CD4-positive, alpha-beta T cell treated with Interleukin-2 at 100 ng/mL for 4 hours (primary cell): ENCODE measurements around the gene CDC5L.

ENCODE experiments used
- DNase-seq: peaks from one replicate; pipeline ENCODE4 v3.0.0-alpha.2; 2020; ENCODE audit warnings: low spot score

Gene CDC5L

DNA sequence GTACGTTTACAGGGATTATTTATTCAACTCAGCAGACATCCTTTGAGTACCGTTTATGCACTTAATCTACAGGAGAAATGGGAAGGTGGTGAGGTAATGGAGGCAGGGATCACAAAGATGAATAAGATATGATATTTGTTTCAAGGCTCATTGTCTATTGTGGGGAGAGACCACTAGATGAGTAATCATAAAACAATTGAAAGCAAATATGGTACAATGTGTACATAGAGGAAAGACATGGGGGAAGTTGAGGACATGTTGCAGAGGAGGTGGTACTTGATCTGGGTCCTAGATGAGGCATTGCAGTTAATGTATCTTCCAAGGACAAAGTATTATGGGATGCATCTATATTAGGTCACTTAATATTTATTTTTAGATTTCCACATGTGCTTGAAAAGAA lies 13.7 kb upstream of the CDC5L start:
- no peak for DNase-seq

DNA sequence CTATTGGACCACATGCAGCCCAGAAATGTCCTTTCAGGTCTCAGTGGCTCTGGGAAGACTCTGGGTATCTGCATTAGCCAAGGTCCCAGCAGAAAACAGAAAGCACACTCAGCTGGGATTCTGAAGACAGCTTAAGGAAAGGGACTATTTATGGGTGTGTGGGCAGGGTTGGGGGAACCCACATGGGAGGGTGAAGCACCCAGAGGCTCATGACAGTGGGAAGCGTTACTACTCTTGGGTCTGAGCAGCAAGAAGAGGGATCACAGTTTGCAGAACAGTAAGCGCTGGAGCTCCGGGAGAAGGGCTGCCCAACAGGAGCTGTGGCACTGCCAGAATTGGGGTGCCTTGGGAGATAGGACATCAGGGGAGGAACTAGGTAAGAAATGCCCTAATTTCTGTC lies 12.4 kb upstream of the CDC5L start:
- DNase-seq: no peak

DNA sequence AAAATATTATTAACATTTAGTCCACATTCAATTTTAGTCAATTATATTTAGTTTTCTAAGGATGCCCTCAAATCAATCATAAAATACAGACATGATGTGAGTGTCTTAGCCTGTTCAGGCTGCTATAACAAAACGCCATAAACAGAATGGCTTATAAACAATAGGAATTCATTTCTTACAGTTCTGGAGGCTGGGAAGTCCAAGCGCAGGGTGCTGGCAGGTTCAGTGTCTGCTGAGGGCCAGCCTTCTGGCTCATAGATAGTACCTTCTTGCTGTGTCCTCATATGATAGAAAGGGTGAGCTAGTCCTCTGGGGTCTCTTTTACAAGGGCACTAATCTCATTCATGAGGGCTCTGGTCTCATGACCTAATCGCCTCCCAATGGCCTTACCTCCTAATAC lies 10.0 kb upstream of the CDC5L start:
- no peak for DNase-seq

DNA sequence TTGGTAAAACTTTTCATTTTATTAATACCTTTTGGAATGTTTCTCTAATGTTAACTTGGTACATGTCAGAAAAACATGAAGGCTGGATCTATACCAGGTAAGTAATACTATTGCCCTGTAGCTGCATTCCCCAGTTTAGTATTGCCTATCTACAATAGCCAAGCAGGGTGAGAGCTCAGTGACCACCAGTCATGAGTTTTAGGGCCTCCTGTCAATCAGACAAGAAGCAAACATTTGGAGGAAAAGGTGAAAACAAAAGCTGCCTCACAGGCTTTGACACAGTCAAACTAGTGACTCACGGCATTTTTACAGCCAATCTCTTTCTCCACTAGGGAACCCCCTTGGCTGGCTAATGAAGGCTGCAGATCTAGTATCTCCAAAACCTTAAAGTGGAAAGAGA lies 9.5 kb upstream of the CDC5L start:
- no peak for DNase-seq

DNA sequence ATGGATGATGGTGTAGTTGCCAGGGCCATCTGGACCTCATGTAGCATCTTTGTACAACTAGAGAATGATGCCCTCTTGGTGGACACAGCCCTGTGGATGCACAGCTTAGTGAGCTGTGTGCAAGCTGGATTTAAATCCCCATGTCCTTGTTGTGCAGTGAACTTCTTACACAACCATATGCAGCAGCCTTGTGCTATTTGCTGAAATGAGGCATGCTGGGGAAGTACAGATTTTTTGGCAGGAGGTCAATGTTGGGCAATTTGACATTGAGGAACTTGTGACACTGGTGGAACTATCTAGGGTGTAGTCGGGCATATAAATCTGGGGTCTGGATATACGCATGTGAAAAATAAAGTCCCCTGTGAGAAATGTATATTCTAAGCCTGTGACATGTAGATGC lies 5.8 kb upstream of the CDC5L start:
- no peak for DNase-seq

DNA sequence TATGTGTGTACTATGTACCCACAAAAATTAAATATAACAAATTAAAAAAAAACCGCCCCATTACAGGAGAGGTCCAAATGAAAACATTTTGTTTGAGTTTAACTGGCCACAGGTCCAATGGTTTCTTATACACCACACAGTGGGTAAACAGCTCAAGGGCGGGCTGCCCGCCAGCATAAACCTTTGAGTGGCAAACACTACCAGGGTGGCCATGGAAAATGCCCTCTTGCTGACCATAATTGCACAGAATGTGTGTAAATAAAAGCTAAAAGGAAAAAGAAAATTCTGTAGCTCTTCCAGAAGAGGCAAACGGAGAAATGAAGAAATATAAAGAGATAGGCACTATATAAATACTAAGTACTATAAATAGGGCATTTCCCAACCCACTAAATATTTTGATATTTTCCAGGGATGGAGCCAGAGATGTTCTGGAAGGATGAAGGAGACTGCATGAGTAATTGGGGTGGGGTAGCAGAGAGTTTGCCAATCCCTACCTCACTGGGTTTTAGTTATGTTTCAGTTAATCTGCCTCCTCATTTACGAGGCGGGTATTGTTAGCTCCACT lies 1.1 kb upstream of the CDC5L start:
- no peak for DNase-seq

- DNase-seq: no peak
Measured at GRCh38 chr6:44386929-44387345, 569 bp upstream of the CDC5L start.

DNA sequence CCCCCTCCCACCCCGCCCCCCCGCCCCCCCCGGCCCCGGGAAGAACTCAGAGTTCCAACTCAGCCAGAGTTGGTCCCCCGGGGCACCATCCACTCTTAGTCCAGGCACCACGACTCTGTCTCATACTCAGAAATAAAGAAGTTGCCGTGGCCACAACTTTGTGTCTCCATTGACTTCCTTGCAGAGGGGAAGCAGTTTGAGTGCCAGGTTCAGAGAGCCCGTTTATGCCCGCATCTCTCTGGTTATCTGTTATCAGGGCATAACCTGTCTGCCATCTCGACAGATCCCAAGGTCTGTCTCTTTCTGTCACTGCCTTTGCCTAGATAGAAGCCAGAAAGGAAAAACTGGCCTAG lies 605 bp downstream of the CDC5L start:
- DNase-seq: no peak

DNA sequence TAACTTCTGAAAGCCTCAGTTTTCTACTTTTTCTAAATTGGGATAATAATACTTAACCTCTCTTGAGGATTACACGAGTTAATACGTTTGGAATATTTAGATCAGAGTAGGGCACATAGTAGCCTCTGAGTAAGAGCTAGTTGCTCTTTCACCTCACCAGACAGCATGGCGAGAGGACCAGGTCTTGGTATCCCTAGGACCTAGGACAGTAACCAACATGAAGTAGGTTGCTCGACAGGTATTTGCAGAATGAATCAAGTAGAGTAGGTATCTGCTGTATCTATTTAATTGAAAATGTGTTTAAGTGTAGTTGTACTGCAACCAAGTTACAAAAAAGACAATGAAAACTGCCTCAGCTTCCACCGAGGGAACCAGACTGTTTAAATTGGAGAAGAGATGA lies 1.4 kb downstream of the CDC5L start:
- no peak for DNase-seq

DNA sequence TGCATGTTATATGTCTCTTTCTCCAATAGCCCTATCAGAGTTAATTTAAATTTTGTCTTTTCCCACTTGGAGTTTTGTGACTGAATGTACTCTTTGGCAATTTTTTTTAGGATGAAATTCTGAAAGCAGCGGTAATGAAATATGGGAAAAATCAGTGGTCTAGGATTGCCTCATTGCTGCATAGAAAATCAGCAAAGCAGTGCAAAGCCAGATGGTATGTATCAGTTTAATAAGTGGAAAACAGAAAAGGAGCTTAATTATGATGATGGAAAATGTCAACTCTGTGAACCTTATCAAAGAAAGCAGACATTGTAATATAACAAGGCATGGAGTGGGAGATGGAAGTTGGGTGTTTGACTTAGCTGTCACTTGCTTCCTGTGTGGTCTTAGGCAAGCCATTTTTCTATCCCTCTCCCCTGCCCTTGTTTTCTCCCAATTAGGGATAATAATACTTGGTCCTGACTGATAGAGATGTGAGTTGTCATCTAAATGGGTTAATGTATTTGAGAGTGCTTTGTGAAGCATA lies 2.7 kb downstream of the CDC5L start:
- DNase-seq: no peak

- DNase-seq: no peak
Measured at GRCh38 chr6:44395501-44395900, 8.0 kb downstream of the CDC5L start.

DNA sequence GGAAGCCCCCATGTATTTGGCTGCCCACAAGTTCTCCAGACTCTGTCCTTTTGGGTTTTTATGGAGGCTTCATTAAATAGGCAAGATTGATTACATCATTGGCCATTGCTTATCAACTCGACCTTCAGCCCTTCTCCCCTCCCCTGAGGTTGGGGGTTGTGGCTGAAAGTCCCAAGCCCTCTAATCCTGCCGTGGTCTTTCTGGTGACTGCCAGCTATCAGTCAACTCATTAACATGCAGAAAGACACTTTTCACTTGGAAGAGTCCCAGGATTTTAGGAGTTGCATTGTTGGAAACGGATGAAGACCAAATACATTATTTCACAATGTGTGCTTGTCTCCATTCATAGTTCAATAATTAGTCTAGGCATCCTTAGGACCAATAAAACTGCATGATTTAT lies 9.5 kb downstream of the CDC5L start:
- no peak for DNase-seq

DNA sequence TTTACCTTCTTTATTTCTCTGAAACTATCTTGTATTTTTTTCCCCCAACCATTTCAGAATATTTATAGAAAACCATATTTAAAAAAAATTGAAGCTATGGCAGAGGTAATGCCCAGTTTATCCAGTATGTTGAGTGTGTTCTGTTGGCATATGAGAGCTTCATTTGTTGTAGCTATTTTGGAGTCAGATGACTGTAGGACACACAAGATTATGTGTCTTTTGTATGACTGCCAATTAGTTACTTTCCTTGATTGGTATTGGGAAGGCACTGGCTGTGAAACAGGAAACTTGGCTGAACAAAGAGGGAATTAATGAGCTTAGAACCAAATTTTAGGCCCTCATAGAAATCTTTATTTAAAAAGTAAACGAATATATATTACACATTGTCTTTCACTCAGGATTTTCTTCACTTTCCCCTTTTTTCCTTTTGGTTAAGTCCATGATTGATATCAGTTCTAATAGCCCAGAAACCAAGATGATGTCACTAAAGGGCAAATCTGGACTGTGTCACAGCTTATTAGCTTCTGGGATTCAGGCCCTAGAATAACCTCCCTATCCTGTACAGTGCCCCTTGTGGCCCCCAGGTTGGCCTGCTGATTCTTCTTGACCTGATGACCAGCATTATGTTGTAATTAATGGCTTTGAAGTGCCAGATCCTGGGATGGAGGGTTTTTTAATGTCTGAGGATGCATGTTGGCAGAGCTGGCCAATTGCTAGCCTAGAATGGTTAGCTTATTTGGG lies 10.1 kb downstream of the CDC5L start:
- DNase-seq: no peak

GRCh38 chr6:44399991-44400390 lies 12.5 kb downstream of the CDC5L start:
- no peak for DNase-seq

GRCh38 chr6:44400572-44400971 lies 13.1 kb downstream of the CDC5L start:
- DNase-seq: no peak

GRCh38 chr6:44401138-44401537 lies 13.6 kb downstream of the CDC5L start:
- no peak for DNase-seq

GRCh38 chr6:44404022-44404714 lies 16.7 kb downstream of the CDC5L start:
- DNase-seq: no peak

DNA sequence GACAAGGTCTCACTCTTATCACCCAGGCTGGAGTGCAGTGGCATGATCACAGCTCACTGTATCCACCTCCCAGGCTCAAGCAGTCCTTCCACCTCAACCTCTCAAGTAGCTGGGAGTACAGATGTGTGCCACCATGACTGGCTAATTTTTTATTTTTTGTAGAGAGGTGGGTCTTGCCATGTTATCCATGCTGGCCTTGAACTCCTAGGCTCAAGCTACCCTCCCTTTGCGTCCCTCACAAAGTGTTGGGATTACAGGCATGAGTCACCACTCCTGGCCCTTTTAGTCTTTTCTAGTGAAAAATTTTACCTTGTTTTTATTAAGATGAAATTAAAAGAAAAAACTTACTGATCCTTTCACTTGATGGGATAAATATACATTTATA lies 17.2 kb downstream of the CDC5L start:
- DNase-seq: no peak

DNA sequence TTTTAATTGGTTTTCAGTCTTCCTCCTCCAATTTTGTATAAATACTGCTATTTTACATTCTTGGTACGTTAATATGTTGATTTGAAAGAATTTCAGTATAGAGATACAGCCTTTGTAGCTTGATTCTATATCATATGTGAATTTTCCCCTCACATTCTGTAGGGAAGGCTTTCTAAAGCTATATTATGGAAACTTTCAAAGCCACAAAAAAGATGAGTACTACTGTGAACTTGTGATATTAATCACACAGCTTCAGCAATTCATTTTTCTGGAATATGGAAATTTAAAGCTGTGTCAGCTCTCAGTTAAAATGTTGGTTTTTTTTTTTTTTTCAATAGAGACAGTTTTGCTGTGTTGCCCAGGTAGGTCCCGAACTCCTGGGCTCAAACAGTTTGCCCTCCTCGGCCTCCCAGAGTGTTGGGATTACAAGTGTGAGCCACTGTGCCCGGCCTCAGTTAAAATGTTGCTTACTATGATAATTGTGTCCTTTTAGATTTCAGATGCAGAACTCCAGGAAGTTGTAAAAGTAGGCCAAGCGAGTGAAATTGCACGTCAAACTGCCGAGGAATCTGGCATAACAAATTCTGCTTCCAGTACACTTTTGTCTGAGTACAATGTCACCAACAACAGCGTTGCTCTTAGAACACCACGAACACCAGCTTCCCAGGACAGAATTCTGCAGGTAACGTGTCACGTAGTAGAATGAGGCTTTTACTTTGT lies 20.6 kb downstream of the CDC5L start:
- no peak for DNase-seq

GRCh38 chr6:44409207-44409794 lies 21.8 kb downstream of the CDC5L start:
- no peak for DNase-seq

GRCh38 chr6:44410363-44410762 lies 22.9 kb downstream of the CDC5L start:
- no peak for DNase-seq

- DNase-seq: no peak
Measured at GRCh38 chr6:44411141-44411540, 23.6 kb downstream of the CDC5L start.
